Osteoblast (primary cell): ENCODE results near the gene CCR5. TPM values are rescaled to one million over a fixed set of nuclear protein-coding genes. Genes with fewer than 3 reads are reported as not detected.

ENCODE experiments used
- DNase-seq: peaks from one replicate; pipeline ENCODE4 v3.0.0; 2011; ENCODE audit warnings: low spot score, mixed read lengths; ENCODE audit not compliant: insufficient read length; ENCODE audit errors: missing footprints
- H2AFZ ChIP-seq: 2 replicates; pipeline ENCODE4 v1.6.0; 2011; ENCODE audit warnings: mild to moderate bottlenecking, low read length
- H3K27ac ChIP-seq: 2 replicates; pipeline ENCODE4 v1.5.1; 2011; ENCODE audit warnings: mild to moderate bottlenecking, low read depth, low read length, moderate library complexity
- H3K27me3 ChIP-seq: 2 replicates; pipeline ENCODE4 v1.6.0; 2012; ENCODE audit warnings: mild to moderate bottlenecking, control low read depth, inconsistent platforms, low read length, moderate library complexity; ENCODE audit not compliant: insufficient read depth
- H3K36me3 ChIP-seq: 2 replicates; pipeline ENCODE4 v1.5.1; 2011; ENCODE audit warnings: mild to moderate bottlenecking, low read length, control low read depth, moderate library complexity; ENCODE audit not compliant: insufficient read depth
- H3K4me1 ChIP-seq: 2 replicates; pipeline ENCODE4 v1.5.1; 2011; ENCODE audit warnings: mild to moderate bottlenecking, low read length, control low read depth, moderate library complexity; ENCODE audit not compliant: insufficient read depth
- H3K4me2 ChIP-seq: 2 replicates; pipeline ENCODE4 v1.6.0; 2011; ENCODE audit warnings: mild to moderate bottlenecking, low read length; ENCODE audit not compliant: insufficient read depth
- H3K4me3 ChIP-seq: fragments of 200-600 bp; sonication (generic); 3 replicates; pipeline ENCODE4 v1.5.1; 2012; ENCODE audit warnings: mild to moderate bottlenecking, low read length, inconsistent platforms; ENCODE audit not compliant: insufficient read depth
- H3K79me2 ChIP-seq: 2 replicates; pipeline ENCODE4 v1.6.0; 2012; ENCODE audit warnings: mild to moderate bottlenecking, low read length, control low read depth, inconsistent platforms; ENCODE audit not compliant: insufficient read depth
- H3K9me3 ChIP-seq: 2 replicates; pipeline ENCODE4 v1.5.1; 2011; ENCODE audit warnings: low read depth, low read length, control low read depth
- H4K20me1 ChIP-seq: 2 replicates; pipeline ENCODE4 v1.6.0; 2012; ENCODE audit warnings: mild to moderate bottlenecking, low read length, control low read depth; ENCODE audit not compliant: insufficient read depth
- total RNA-seq: library from RNA; depleted of rRNA; stranded (reverse); fragments of >200 nt; gene quantifications from 2 replicates; pipeline ENCODE4 v1.2.3, GENCODE V29; 2012
- TF ChIP-seq, protein P1 (sequence below): IDR thresholded peaks from 2 replicates; pipeline ENCODE4 v1.5.1; 2011; ENCODE audit warnings: mild to moderate bottlenecking, low read depth, low read length, moderate library complexity; ENCODE audit errors: extremely low read depth

The CCR5 gene
- total RNA-seq, 1 donor = not detected

DNA sequence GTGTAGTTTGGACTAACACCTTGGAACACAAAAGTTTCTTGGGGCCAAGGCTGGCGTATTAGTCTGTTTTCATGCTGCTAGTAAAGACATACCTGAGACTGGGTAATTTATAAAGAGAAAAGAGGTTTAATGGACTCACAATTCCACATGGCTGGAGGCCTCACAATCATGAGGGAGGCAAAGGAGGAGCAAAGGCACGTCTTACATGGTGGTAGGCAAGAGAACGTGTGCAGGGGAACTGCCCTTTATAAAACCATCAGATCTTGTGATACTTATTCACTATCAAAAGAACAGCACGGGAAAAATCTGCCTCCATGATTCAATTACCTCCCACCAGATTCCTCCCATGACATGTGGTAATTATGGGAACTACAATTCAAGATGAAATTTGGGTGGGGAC lies 26.3 kb upstream of the CCR5 start:
- no peaks in the 10 kb centered on the region for H4K20me1 ChIP-seq
- TF ChIP-seq, protein P1, sequence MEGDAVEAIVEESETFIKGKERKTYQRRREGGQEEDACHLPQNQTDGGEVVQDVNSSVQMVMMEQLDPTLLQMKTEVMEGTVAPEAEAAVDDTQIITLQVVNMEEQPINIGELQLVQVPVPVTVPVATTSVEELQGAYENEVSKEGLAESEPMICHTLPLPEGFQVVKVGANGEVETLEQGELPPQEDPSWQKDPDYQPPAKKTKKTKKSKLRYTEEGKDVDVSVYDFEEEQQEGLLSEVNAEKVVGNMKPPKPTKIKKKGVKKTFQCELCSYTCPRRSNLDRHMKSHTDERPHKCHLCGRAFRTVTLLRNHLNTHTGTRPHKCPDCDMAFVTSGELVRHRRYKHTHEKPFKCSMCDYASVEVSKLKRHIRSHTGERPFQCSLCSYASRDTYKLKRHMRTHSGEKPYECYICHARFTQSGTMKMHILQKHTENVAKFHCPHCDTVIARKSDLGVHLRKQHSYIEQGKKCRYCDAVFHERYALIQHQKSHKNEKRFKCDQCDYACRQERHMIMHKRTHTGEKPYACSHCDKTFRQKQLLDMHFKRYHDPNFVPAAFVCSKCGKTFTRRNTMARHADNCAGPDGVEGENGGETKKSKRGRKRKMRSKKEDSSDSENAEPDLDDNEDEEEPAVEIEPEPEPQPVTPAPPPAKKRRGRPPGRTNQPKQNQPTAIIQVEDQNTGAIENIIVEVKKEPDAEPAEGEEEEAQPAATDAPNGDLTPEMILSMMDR = no peak
- DNase-seq = no peak

DNA sequence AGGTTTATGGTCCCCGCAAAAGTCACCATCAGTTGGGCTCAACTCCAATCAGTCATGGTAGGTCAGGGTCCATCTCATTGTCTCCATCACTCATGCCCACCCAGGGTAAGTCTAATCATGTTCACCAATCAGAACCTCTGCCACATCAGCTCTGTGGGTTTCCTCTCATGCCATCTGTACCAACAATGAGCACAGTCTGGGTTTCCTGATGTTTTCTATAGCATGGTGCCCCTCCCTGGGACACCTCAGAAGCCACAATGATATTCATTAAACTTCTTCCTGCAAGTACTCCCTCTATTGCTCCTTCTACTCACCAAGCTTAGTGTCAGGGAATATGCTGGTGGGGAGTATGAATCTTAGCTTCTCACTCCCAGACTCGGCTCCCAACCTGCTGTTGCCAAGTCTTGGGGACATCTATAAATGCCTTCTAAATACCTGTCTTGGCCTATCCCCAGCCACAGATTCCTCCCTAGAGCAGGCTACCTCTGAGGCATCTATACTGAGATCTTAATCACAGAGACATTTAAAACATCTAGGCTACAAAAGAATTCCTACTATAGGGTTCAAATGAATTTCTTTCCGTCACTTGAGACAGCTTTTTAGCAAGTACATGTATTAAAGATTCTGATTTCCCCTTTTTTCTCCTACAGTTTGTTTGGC lies 21.8 kb upstream of the CCR5 start:
- no peaks in the 10 kb centered on the region for H3K79me2 ChIP-seq
- no peaks in the 10 kb centered on the region for H3K36me3 ChIP-seq
- no peak overlapping the region for H2AFZ ChIP-seq
- no peak overlapping the region for H3K4me2 ChIP-seq
- no peak overlapping the region for H3K27ac ChIP-seq
- no peaks in the 10 kb centered on the region for H3K9me3 ChIP-seq
- TF ChIP-seq, protein P1 = no peak
- H4K20me1 ChIP-seq = no peaks in the 10 kb centered on the region
- no peak overlapping the region for H3K4me3 ChIP-seq
- H3K4me1 ChIP-seq = no peaks in the 10 kb centered on the region
- DNase-seq = no peak
- peaks cover 11% of the 10 kb centered on the region for H3K27me3 ChIP-seq

More for the DNA sequence above, 26.3 kb upstream of the CCR5 start:
- H3K4me2 ChIP-seq = no peak overlapping the region
- H3K4me1 ChIP-seq = no peaks in the 10 kb centered on the region
- H3K27me3 ChIP-seq = peaks cover 7% of the 10 kb centered on the region
- H3K27ac ChIP-seq = no peak overlapping the region
- H2AFZ ChIP-seq = no peak overlapping the region
- H3K36me3 ChIP-seq = no peaks in the 10 kb centered on the region
- no peaks in the 10 kb centered on the region for H3K9me3 ChIP-seq
- no peaks in the 10 kb centered on the region for H3K79me2 ChIP-seq
- no peak overlapping the region for H3K4me3 ChIP-seq

DNA sequence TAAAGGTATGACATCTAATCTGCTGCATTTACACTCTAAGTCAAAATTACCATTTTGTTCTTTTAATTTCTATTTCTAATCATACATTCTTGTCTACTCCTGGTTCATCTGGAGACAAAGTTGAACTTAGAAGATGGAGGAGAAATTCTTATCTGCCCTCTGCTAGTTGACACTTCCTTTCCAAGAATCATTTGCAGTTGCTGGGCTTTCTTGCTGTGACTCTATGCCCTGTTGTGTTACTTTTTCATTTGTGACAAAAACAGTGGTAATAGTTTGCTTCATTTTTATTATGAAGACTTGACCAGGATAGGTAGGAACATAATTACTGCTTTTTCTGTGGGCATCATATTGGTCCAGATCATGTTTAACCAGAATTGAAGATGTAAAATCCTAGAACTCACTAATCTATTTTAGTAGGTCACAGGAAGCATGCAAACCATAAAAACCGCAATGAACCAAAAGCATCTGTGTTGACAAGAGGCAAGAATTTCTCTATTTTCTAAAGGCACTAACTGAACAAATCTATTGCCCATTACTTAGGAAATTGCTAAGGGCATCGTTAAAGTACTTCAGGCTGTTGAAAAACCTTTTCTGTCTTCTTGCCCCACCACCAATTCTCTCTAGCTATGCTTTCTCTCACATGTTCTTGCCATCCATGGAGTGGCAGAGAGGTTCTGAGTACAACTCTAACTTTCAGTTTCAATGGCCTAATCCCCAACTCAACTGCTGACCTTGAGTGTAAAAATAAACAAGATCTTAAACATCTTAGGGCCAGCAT lies 21.1 kb upstream of the CCR5 start:
- Histone ChIP-seq H3K4me3 (no peak overlapping the region), H3K27ac (no peak overlapping the region), H4K20me1 (no peaks in the 10 kb centered on the region), H3K9me3 (no peaks in the 10 kb centered on the region), H3K36me3 (no peaks in the 10 kb centered on the region), H3K4me2 (no peak overlapping the region), H3K27me3 (peaks cover 18% of the 10 kb centered on the region), H2AFZ (no peak overlapping the region), H3K4me1 (no peaks in the 10 kb centered on the region), H3K79me2 (no peaks in the 10 kb centered on the region)
- DNase-seq = no peak
- TF ChIP-seq, protein P1 = no peak

DNA sequence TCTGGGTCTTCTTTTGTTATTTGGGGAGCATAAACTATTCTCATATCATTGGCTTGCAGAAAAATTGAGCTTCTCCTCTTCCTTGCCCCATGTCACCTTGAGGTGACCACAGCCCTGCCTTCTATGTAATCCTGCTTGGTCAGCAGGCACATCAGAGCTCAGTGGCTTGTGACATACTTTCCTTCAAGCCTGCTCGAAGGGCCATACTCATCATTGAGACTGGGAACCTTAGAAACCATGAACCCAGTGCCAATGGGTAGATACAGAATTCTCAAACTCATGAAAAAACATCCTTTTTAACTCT lies 20.5 kb upstream of the CCR5 start:
- Histone ChIP-seq H3K36me3 (no peaks in the 10 kb centered on the region), H3K4me1 (no peaks in the 10 kb centered on the region), H3K27me3 (peaks cover 24% of the 10 kb centered on the region), H3K4me2 (no peak overlapping the region), H2AFZ (no peak overlapping the region), H3K4me3 (no peak overlapping the region), H3K9me3 (no peaks in the 10 kb centered on the region), H3K79me2 (no peaks in the 10 kb centered on the region), H3K27ac (no peak overlapping the region), H4K20me1 (no peaks in the 10 kb centered on the region)
- TF ChIP-seq, protein P1 = no peak
- no peak for DNase-seq
